Epithelial cell of proximal tubule (primary cell): ENCODE measurements around the gene STAT5A. TPM values are rescaled to one million over a fixed set of nuclear protein-coding genes. Genes with fewer than 3 reads are reported as not detected.
A peak's percentile ranks its signal among the peaks of the same experiment; 100 is the strongest.
"Not testable (repeated sequence)": the region's sequence is repeated elsewhere in the genome, so short reads cannot be mapped to it uniquely, and the experiment has no call there.

Source experiments
- DNase-seq: peaks from one replicate; pipeline ENCODE4 v3.0.0-alpha.2; 2011; ENCODE audit warnings: low read depth
- H3K4me3 ChIP-seq: 2 replicates; pipeline ENCODE4 v1.5.1; 2011; ENCODE audit warnings: low read depth, mild to moderate bottlenecking, low read length
- total RNA-seq: library from RNA; depleted of rRNA; stranded (reverse); fragments of >200 nt; gene quantifications from 2 replicates; pipeline ENCODE4 v1.2.3, GENCODE V29; 2015
- TF ChIP-seq, protein P1 (sequence below): conservative IDR thresholded peaks from 2 replicates; pipeline ENCODE4 v1.5.1; 2012; ENCODE audit warnings: low read depth, mild to moderate bottlenecking, low read length

STAT5A gene
- total RNA-seq, 1 donor from 2014 or later, result 11.3 TPM

DNA sequence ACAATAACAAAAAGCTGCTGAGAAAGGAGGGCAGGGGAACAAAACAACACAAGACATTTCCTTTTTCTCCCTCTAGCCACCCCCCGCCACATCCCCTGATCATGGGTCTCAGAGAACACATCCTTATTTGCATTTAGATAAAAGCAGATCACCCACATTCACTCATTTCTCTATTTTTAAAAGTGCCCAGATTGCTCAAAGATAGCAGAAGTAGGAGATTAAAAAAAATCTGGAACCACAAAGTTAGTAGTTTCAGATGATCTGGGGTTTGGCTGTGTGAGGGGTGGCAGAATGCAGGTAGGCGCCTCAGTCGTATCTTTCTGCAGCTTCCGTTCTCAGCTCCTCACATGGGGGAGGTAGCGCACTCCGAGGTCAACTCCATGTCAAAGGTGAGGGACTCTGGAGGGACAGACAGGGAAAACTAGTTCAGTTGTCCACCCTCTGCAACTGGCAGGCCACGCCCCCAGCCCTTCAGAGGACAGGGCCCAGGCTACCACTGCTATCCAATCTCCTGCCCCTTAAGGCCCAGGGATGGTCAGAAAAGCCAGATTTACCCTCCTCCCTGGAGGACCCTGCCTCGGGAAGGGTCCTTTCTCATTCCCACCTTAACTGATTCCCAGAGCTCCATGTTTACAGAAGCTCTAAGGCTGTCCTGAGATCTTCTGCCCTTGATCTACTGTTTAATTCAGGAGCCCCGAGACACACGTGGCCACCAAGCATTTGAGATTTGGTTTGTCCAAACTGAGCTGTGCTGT is 27.3 kb downstream of the STAT5A start:
- TF ChIP-seq, protein P1, sequence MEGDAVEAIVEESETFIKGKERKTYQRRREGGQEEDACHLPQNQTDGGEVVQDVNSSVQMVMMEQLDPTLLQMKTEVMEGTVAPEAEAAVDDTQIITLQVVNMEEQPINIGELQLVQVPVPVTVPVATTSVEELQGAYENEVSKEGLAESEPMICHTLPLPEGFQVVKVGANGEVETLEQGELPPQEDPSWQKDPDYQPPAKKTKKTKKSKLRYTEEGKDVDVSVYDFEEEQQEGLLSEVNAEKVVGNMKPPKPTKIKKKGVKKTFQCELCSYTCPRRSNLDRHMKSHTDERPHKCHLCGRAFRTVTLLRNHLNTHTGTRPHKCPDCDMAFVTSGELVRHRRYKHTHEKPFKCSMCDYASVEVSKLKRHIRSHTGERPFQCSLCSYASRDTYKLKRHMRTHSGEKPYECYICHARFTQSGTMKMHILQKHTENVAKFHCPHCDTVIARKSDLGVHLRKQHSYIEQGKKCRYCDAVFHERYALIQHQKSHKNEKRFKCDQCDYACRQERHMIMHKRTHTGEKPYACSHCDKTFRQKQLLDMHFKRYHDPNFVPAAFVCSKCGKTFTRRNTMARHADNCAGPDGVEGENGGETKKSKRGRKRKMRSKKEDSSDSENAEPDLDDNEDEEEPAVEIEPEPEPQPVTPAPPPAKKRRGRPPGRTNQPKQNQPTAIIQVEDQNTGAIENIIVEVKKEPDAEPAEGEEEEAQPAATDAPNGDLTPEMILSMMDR, result no peak
- H3K4me3 ChIP-seq, result no peak overlapping the region
- no peak for DNase-seq

DNA sequence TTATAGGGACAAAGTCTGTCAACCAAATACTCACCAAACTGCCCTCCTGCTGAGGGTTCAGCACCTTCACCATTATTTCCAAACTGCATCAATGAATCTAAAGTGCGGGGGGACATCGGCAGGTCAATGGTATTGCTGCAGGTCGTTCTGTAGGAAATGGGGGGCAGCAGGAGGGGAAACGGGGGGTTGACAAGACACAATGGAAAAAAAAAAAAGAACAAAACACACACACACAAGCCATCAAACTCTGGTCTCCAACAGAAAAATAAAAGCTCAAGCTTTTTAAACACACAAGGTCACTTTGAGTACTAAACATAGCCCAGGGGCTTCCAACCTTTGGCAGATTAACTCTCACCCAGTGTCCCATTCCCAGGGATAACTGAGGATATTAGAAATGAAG is 28.5 kb downstream of the STAT5A start:
- no peak for DNase-seq
- TF ChIP-seq, protein P1, result no peak
- no peak overlapping the region for H3K4me3 ChIP-seq

DNA sequence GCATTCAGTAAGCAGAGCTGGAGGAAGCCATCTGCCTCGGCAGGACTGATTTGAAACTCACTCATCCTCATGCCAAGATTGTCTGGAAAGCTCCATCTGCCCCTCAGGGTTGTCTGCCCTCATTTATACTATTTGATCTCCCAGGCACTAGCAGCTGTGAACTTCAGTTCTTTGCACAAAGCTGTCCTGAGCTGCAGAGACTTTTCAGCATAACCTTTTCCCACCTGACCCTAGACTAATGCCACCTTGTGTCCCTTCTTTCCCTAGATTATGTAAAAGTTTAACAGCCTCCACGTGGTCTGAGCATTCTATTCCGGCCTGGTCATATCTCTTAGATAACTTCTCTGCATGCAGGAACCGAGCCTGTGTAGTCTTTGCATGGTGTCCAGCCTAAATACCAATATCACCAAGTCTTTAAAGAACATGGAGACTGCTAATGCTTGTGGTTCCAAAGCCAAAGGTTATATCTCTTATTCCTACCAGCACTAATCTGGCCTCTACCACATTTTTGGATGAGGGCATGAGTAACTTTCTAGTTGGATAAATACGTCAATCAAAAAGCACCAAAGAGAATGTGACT is 29.1 kb downstream of the STAT5A start:
- DNase-seq, result no peak
- TF ChIP-seq, protein P1, result no peak
- no peak overlapping the region for H3K4me3 ChIP-seq

DNA sequence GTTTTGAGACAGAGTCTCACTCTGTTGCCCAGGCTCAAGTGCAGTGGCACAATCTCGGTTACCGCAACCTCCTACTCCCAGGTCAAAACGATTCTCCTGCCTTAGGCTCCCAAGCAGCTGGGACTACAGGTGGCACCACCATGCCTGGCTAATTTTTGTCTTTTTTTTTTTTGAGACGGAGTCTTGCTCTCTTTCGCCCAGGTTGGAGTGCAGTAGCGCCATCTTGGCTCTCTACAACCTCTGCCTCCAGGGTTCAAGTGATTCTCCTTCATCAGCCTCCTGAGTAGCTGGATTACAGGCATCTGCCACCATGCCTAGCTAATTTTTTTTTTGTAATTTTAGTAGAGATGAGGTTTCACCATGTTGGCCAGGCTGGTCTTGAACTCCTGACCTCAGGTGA is 29.7 kb downstream of the STAT5A start:
- not testable (repeated sequence) for DNase-seq, H3K4me3 ChIP-seq

DNA sequence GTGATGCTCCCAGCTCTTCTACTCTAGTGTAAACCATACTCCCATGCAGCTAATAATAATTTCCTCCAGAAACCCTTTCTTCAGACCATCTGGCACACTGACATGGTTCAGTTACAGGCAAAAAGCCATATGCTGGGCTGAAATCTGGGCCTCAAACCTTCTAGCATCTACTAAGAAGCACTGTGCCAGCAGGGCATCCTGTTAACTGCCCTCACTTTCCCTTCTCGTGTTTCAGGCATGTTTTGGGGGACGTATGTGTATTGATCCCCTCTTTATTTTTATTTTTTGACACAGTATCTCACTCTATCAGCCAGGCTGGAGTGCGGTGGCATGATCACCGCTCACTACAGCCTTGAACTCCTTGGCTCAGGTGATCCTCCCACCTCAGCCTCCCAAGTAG is 33.3 kb downstream of the STAT5A start:
- TF ChIP-seq, protein P1, result no peak
- no peak for DNase-seq
- no peak overlapping the region for H3K4me3 ChIP-seq

DNA sequence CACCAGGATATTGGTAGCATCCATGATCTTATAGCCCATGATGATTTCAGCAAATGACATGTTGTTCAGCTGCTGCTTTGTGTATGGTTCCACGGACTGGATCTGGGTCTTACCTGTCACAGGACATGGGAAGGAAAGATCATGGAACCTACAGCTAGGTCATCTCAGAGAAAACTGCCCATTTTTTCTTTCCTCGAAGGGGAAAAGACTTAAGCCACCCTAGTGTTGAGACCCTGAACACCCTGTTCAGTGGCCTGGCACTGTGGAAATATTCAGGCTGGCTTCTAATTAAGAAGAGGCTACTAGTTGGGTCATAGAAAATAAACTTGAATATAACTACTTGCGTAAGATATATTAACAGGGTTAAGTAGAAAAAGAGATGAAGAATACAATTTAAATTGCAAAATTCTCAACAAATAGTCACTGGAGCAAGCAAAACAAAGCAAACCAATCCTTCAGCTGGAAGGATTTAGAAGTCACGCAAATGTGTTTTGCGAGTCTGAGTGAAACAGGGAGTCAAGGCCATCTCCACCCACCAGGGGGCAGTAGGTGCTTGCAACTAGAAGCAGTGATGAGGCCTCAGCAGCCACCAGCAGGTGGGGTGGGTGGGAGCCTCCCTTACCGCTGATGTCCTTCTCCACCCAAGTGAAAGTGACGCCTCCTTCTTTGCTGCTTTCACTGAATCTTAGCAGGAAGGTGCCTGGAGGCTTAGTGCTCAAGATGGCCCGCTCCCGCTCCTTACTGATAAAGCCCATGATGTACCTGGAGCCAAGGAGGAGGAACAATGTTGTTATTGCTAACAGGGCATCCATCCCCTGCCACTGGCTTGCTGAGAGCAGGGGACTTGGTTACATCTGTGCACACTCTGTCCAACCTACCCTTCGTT is 34.3 kb downstream of the STAT5A start:
- TF ChIP-seq, protein P1, result peak; percentile 99
- no peak for DNase-seq
- no peak overlapping the region for H3K4me3 ChIP-seq

DNA sequence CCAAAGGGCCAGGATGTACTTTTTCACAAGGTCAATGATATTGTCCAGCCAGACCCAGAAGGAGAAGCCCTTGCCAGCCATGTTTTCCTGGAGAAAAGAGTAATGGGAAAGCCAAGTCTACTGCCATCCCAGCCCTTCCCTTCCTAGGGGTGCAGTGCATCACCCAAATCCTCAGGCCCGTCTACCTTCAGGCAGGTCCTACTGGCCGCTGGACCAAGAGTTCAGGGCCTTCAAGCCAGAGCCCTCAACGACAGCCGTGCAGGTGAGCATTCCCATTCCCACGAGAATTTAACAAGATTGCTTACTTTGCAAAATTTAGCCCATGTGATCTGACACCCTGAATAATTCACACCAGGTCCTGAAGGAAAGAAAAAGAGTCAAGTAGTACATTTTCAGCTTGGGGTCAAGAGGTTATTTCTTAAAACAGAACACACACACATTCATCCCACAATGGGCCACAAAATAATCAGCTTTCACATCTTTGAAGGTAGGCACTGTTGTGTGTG is 35.0 kb downstream of the STAT5A start:
- TF ChIP-seq, protein P1, result no peak
- H3K4me3 ChIP-seq, result no peak overlapping the region
- DNase-seq, result no peak
